Measurements from ENCODE around the gene ACKR3.
A peak's percentile ranks its signal among the peaks of the same experiment; 100 is the strongest.

ACKR3 gene

DNA sequence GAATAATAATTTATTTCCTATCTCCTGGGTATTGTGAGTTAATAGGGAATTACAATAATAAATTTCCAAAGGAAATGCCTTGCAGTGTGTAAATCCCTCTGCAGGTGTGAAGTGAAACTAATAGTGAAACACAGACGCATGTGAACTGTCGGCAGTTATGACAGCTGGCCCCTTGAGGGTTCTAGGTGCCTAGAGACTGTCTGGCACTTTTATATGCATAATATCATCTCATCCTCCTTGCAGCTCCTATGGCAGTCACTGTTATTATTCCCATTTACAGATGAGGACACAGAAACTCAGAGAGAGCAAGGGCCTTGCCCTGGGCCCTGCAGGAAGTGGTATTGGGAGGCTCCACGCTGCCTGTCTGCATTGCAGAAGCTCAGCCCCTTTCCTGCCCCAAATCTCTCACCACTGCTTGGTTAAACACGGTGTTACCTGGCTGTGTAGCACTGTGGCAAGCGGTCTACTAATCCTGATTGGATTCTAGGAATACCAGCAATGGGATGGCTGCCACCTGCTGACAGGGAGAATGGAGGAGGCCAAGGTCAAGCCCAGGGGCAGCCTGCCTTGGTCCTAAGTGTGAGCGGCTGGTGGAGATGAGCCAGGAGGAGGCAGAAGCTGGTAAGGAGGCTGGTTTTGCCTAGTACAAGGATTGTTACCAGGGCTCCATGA is 32.8 kb upstream of the ACKR3 start:
- DNase-seq (ENCODE audit: insufficient read length) (no peak), FAIRE-seq (peak; percentile 80)
- TF ChIP-seq TAF1 (IDR thresholded peaks at IDR 0.05; ENCODE audit: borderline replicate concordance, low read depth, low read length) (no peak), POLR2AphosphoS5 (IDR thresholded peaks at IDR 0.05; ENCODE audit: low read depth, low read length) (no peak), POLR2A (IDR thresholded peaks at IDR 0.05; ENCODE audit: low read depth, low read length) (no peak)

DNA sequence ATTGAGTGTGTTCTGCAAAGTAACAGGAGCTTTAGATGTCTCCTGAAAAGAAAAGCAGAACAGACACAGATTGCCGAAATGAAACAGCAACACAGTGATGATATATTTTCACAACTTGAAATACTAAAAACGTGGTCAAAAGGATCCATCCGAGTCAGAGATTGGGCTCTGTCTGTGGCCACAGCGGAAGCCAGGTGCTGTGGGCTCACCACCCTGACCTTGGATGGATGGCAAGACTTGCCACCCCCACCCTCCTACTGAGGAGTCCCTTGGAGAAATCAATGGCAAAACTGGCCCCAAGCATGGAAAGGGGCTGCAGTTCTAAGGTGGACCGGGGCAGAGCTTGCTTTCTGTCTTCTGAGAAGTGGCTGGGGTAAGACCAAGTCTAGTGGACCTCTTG is 31.4 kb upstream of the ACKR3 start:
- no peak for DNase-seq (ENCODE audit: insufficient read length)
- no peak for TF ChIP-seq POLR2A (IDR thresholded peaks at IDR 0.05; ENCODE audit: low read depth, low read length)
- TF ChIP-seq TAF1 (IDR thresholded peaks at IDR 0.05; ENCODE audit: borderline replicate concordance, low read depth, low read length): no peak
- FAIRE-seq: no peak

DNA sequence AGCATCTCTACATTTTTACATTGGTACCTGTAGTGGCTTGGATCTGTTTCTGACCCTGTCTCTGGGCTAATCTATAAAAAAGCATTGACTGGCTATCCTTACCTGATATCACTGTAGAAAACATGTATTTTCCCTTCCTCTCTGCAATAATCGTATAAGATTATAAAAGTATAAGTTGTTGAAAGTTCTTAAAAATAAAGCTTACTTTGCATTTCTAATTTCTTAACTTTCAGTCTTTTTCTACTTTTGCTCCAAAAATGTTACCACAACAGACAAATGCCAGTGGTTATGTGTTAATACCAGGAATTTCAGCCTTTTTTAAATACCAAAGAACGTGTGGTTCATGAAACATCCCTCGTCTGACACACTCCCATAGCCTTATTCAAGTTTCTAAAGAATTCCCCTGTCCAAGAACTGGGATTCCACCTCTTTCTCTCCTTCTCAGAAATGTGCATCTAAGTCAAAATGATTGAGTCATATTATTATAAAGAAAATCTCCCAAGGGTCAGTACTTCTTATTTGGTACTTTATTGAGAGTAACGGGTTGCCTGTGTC is 28.5 kb upstream of the ACKR3 start:
- DNase-seq (ENCODE audit: insufficient read length): no peak
- FAIRE-seq: no peak
- TF ChIP-seq POLR2AphosphoS5 (IDR thresholded peaks at IDR 0.05; ENCODE audit: low read depth, low read length) (no peak), TAF1 (IDR thresholded peaks at IDR 0.05; ENCODE audit: borderline replicate concordance, low read depth, low read length) (no peak), POLR2A (IDR thresholded peaks at IDR 0.05; ENCODE audit: low read depth, low read length) (no peak)

GRCh38 chr2:236544362-236544761 is 25.3 kb upstream of the ACKR3 start:
- DNase-seq (ENCODE audit: insufficient read length): no peak
- FAIRE-seq: peak; percentile 68

GRCh38 chr2:236545248-236545658 is 24.4 kb upstream of the ACKR3 start:
- FAIRE-seq: peak; percentile 96
- DNase-seq (ENCODE audit: insufficient read length): no peak
- TF ChIP-seq POLR2A (IDR thresholded peaks at IDR 0.05; ENCODE audit: low read depth, low read length) (no peak), TAF1 (IDR thresholded peaks at IDR 0.05; ENCODE audit: borderline replicate concordance, low read depth, low read length) (no peak), POLR2AphosphoS5 (IDR thresholded peaks at IDR 0.05; ENCODE audit: low read depth, low read length) (no peak; the same call in 1 of the 2 replicates)

More at GRCh38 chr2:236544362-236544761, 25.3 kb upstream of the ACKR3 start:
- TF ChIP-seq TAF1 (IDR thresholded peaks at IDR 0.05; ENCODE audit: borderline replicate concordance, low read depth, low read length) (no peak), POLR2A (IDR thresholded peaks at IDR 0.05; ENCODE audit: low read depth, low read length) (no peak), POLR2AphosphoS5 (IDR thresholded peaks at IDR 0.05; ENCODE audit: low read depth, low read length) (no peak)

DNA sequence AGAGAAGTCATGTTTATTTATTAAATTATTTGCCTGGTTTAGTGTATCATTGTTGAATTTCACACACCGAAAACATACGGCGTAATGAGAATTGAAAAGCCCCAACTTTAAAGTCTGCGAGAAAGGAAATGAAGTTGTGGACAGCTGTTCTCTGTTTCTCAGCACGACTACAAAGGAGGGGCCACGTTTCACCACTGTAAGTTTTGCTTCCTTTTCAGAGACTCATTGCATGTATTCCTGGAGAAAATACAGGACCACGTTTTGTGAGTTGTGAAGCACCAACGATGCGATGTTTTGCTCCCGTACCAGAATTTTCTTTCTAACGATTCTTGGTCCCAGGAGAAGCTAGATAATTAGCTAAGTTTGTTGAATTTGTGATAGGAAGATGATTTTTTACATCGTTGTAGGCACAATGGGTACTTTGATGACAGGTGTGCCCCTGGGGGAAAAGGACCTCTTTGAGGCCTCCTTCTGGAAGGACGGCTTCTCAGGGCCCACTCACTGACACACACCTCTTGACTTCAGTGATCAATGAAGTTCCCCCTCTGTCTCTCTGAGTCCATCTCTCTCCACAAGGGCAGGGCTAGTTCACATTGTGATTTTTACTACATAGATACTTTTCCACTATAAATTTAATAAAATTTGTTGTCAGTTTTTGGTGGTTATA is 23.7 kb upstream of the ACKR3 start:
- DNase-seq (ENCODE audit: insufficient read length) (no peak), FAIRE-seq (peak; percentile 91)
- TF ChIP-seq TAF1 (IDR thresholded peaks at IDR 0.05; ENCODE audit: borderline replicate concordance, low read depth, low read length) (no peak), POLR2AphosphoS5 (IDR thresholded peaks at IDR 0.05; ENCODE audit: low read depth, low read length) (no peak; the same call in 1 of the 2 replicates), POLR2A (IDR thresholded peaks at IDR 0.05; ENCODE audit: low read depth, low read length) (0 out of 2 replicates have a peak, but pooled peaks have one; percentile 3)

GRCh38 chr2:236546561-236547002 is 23.0 kb upstream of the ACKR3 start:
- peak; percentile 94 for FAIRE-seq
- TF ChIP-seq POLR2AphosphoS5 (IDR thresholded peaks at IDR 0.05; ENCODE audit: low read depth, low read length) (0 out of 2 replicates have a peak, but pooled peaks have one; percentile 43), POLR2A (IDR thresholded peaks at IDR 0.05; ENCODE audit: low read depth, low read length) (peak; percentile 25; the same call in 1 of the 2 replicates), TAF1 (IDR thresholded peaks at IDR 0.05; ENCODE audit: borderline replicate concordance, low read depth, low read length) (no peak)
- no peak for DNase-seq (ENCODE audit: insufficient read length)

DNA sequence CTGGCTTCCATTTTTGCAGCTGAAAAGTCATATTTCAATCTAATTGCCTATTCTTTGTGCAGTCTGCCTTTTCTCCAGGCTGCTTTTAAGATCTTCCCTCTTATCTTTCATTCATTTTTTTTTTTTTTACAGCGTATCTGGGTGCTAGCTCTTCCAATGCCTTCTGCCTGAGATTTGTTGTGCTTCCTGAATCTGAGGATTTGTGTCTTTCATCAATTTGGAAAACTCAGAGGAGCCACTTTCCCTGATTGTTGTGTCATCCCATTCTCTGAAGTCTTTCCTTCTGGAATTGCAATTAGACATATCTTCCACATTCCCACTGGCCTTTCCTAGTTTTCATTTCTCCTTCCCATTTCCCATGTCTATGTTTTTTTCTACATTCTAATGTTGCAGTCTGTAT is 21.9 kb upstream of the ACKR3 start:
- no peak for FAIRE-seq
- TF ChIP-seq POLR2AphosphoS5 (IDR thresholded peaks at IDR 0.05; ENCODE audit: low read depth, low read length) (no peak), TAF1 (IDR thresholded peaks at IDR 0.05; ENCODE audit: borderline replicate concordance, low read depth, low read length) (no peak), POLR2A (IDR thresholded peaks at IDR 0.05; ENCODE audit: low read depth, low read length) (no peak)
- DNase-seq (ENCODE audit: insufficient read length): no peak

DNA sequence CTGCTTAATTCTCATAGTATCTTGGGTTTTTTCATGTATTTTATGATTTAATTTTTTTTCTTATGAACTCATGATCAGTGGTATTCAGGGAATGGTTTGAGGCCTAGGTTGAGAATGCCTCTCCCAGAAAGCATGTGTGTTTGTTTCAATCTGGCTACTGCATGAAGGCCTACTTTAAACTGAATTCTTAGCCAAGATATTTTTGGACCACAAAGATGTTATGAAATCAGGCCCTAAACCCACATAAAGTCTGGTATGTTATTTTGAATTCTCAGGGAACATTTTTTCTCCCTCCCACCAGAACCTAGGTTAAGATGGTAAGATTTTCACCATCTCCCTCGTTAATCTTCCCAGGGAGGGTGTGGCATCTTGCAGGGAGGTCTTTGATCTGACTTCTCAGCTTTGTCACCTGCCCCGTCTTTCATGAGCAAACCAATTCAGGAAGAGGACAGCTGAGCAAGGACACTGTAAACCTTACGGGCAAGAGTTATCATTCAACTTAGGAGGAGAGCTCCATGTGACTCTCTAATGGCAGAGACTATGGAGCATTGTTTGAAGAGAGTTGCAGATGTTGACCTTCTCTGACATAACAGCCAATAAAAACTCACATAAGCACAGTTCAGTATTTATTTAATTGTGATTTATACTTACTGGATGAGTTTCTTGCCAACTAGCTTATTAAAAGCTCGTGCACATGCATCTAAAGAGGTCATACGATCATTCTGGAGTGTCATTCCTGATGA is 21.3 kb upstream of the ACKR3 start:
- FAIRE-seq (peak; percentile 36), DNase-seq (ENCODE audit: insufficient read length) (no peak)
- TF ChIP-seq POLR2A (IDR thresholded peaks at IDR 0.05; ENCODE audit: low read depth, low read length): no peak
- TF ChIP-seq TAF1 (IDR thresholded peaks at IDR 0.05; ENCODE audit: borderline replicate concordance, low read depth, low read length): no peak
- TF ChIP-seq POLR2AphosphoS5 (IDR thresholded peaks at IDR 0.05; ENCODE audit: low read depth, low read length): no peak

DNA sequence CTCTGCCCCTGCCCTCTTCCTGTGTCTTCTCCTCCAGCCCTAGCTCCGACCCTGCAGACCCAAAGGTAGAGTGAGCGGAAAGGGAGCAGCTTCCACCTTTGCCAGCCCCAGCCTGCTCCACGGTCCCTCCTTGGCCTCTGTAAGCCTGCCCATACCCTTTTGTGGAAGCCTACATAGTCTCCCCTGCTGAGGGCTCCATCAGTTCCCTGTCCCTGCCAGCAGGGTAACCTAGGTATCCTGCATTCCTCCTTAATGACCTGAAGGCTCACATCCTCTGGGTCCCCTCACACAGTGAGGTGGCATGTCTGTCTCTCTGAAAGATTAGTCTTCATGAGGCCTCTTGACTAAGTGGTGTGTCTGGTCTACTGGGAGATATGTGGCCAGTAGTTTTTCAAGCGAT is 20.5 kb upstream of the ACKR3 start:
- DNase-seq (ENCODE audit: insufficient read length) (no peak), FAIRE-seq (peak; percentile 62)
- TF ChIP-seq POLR2A (IDR thresholded peaks at IDR 0.05; ENCODE audit: low read depth, low read length): no peak
- no peak for TF ChIP-seq TAF1 (IDR thresholded peaks at IDR 0.05; ENCODE audit: borderline replicate concordance, low read depth, low read length)
- TF ChIP-seq POLR2AphosphoS5 (IDR thresholded peaks at IDR 0.05; ENCODE audit: low read depth, low read length): no peak

DNA sequence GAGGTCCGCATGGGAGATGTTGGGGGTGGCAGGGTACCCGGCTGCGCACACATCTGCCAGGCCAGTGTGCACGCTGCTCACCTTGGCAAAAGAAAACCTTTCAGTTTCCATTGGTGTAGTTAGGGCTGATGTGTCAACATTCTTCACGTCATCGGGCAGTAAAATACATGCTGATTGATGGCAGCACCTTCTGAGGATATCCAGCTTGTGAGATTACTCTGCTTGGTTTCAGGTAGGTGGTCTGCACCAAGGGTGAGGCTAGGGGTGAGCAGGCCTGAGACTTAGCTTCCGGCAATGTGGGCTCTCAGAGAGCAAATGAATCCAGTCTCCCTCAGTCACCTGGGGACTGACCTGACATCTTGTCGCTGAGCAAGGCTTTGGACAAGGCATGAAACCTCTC is 19.3 kb upstream of the ACKR3 start:
- no peak for DNase-seq (ENCODE audit: insufficient read length)
- TF ChIP-seq TAF1 (IDR thresholded peaks at IDR 0.05; ENCODE audit: borderline replicate concordance, low read depth, low read length): no peak
- TF ChIP-seq POLR2A (IDR thresholded peaks at IDR 0.05; ENCODE audit: low read depth, low read length): no peak
- TF ChIP-seq POLR2AphosphoS5 (IDR thresholded peaks at IDR 0.05; ENCODE audit: low read depth, low read length): no peak
- FAIRE-seq: peak; percentile 51
